ENCODE results near the gene OTUD1. TPM values are rescaled to one million over a fixed set of nuclear protein-coding genes. Genes with fewer than 3 reads are reported as not detected.

OTUD1 gene
- polyA plus RNA-seq, 3 donors, result 18.8 to 81.0 (median 24.5) TPM

GRCh38 chr10:23481363-23481961 lies 42.6 kb downstream of the OTUD1 start:
- H3K4me3 Mint-ChIP-seq, result no peak overlapping the region
- H3K9me3 Mint-ChIP-seq, result peaks cover 0 to 5% (median 0%) of the 10 kb centered on the region in 7 donors
- H3K27me3 Mint-ChIP-seq (ENCODE audit: low read depth in 3 of 3), result peaks cover 3 to 5% (median 3%) of the 10 kb centered on the region in 3 donors
- no CpG with 5 or more reads among the region's 3 CpGs for WGBS (ENCODE audit: insufficient coverage)
- Histone ChIP-seq H3K9me3 (replicated peaks in 1 of 2; ENCODE audit: control insufficient read depth in 1 of 2, insufficient read depth in 1 of 2, low read length in 2 of 2) (no peaks in the 10 kb centered on the region), H3K9ac (ENCODE audit: insufficient read depth, low read length, poor library complexity, severe bottlenecking) (no peak overlapping the region), H3K27me3 (ENCODE audit: control insufficient read depth in 2 of 2, insufficient read depth in 2 of 2, low read length in 2 of 2) (no peaks in the 10 kb centered on the region), H4K20me1 (ENCODE audit: insufficient read depth, low read length) (no peaks in the 10 kb centered on the region), H3K4me3 (replicated peaks in 1 of 3; ENCODE audit: low read depth in 2 of 3, low read length in 3 of 3) (no peak overlapping the region), H3K4me2 (replicated peaks; ENCODE audit: extremely low read depth, low read length, poor library complexity, severe bottlenecking) (no peak overlapping the region), H3K4me1 (ENCODE audit: control insufficient read depth in 1 of 2, insufficient read depth in 2 of 2, low read length in 2 of 2) (peaks cover 0 to 6% of the 10 kb centered on the region in 2 donors), H3K79me2 (ENCODE audit: insufficient read depth, low read length) (no peaks in the 10 kb centered on the region), H2AFZ (ENCODE audit: insufficient read depth, low read depth, low read length, poor library complexity, severe bottlenecking) (no peak overlapping the region), H3K27ac (ENCODE audit: low read depth in 1 of 2, low read length in 2 of 2) (no peak overlapping the region), H3K36me3 (replicated peaks in 1 of 2; ENCODE audit: control insufficient read depth in 1 of 2, insufficient read depth in 2 of 2, low read length in 2 of 2) (no peaks in the 10 kb centered on the region)
- intact Hi-C loops (cut with micrococcal nuclease), result no loop called here
- DNase-seq, result no peak
- no peak overlapping the region for H3K27ac Mint-ChIP-seq
- no peak for TF ChIP-seq CTCF (IDR thresholded peaks at IDR 0.05)
- no peaks in the 10 kb centered on the region for H3K36me3 Mint-ChIP-seq
- H3K4me1 Mint-ChIP-seq, result peaks cover 8% of the 10 kb centered on the region

- peaks cover 5 to 26% (median 14%) of the 10 kb centered on the region in 7 donors for H3K9me3 Mint-ChIP-seq
- H3K4me2 ChIP-seq (replicated peaks; ENCODE audit: extremely low read depth, low read length, poor library complexity, severe bottlenecking), result no peak overlapping the region
Observed at GRCh38 chr10:23490115-23490514, 51.2 kb downstream of the OTUD1 start.

More at GRCh38 chr10:23490115-23490514, 51.2 kb downstream of the OTUD1 start:
- Histone ChIP-seq H4K20me1 (ENCODE audit: insufficient read depth, low read length) (no peaks in the 10 kb centered on the region), H2AFZ (ENCODE audit: insufficient read depth, low read depth, low read length, poor library complexity, severe bottlenecking) (no peak overlapping the region), H3K4me1 (ENCODE audit: control insufficient read depth in 1 of 2, insufficient read depth in 2 of 2, low read length in 2 of 2) (no peaks in the 10 kb centered on the region), H3K9me3 (replicated peaks in 1 of 2; ENCODE audit: control insufficient read depth in 1 of 2, insufficient read depth in 1 of 2, low read length in 2 of 2) (peaks cover 7 to 13% of the 10 kb centered on the region in 2 donors), H3K79me2 (ENCODE audit: insufficient read depth, low read length) (no peaks in the 10 kb centered on the region), H3K36me3 (replicated peaks in 1 of 2; ENCODE audit: control insufficient read depth in 1 of 2, insufficient read depth in 2 of 2, low read length in 2 of 2) (no peaks in the 10 kb centered on the region), H3K27ac (ENCODE audit: low read depth in 1 of 2, low read length in 2 of 2) (no peak overlapping the region), H3K4me3 (replicated peaks in 1 of 3; ENCODE audit: low read depth in 2 of 3, low read length in 3 of 3) (no peak overlapping the region), H3K9ac (ENCODE audit: insufficient read depth, low read length, poor library complexity, severe bottlenecking) (no peak overlapping the region), H3K27me3 (ENCODE audit: control insufficient read depth in 2 of 2, insufficient read depth in 2 of 2, low read length in 2 of 2) (peaks cover 0 to 2% of the 10 kb centered on the region in 2 donors)
- peaks cover 9 to 14% (median 11%) of the 10 kb centered on the region in 3 donors for H3K27me3 Mint-ChIP-seq (ENCODE audit: low read depth in 3 of 3)
- intact Hi-C loops (cut with micrococcal nuclease), result no loop called here
- H3K4me1 Mint-ChIP-seq, result no peaks in the 10 kb centered on the region
- DNase-seq, result no peak
- no peak overlapping the region for H3K27ac Mint-ChIP-seq
- H3K36me3 Mint-ChIP-seq, result no peaks in the 10 kb centered on the region
- TF ChIP-seq CTCF (IDR thresholded peaks at IDR 0.05), result no peak
- no peak overlapping the region for H3K4me3 Mint-ChIP-seq
- WGBS (ENCODE audit: insufficient coverage), result no CpG with 5 or more reads among the region's 3 CpGs

Small RNAs within 50 kb of the gene (small RNA-seq; reads per million reads assigned to genes)
- not detected for gene MIR1254-2 (ENCODE audit: insufficient read length, low read depth)

Other genes with a start within 250 kb of the OTUD1 start
- gene PTF1A, start 246.8 kb upstream of the OTUD1 start, polyA plus RNA-seq, result not detected
- not detected for gene C10orf67, start 94.3 kb upstream of the OTUD1 start, polyA plus RNA-seq